ENCODE results near the gene CLDN16.

CLDN16 gene

GRCh38 chr3:190361791-190362190, 26.2 kb upstream of the CLDN16 start:
- ChIA-PET POLR2A (no interaction called here), CTCF (interaction anchor here (0.9 to 2.3 kb wide), 5 partner anchors 9 to 137 kb away, joined by 3 to 8 read pairs (median 3); partner anchors contain the start of gene CLDN1)
- H3K4me3 ChIP-seq (ENCODE audit: low read depth, low read length): no peak overlapping the region

GRCh38 chr3:190362258-190362657, 25.7 kb upstream of the CLDN16 start:
- ChIA-PET POLR2A (no interaction called here), CTCF (interaction anchor here (1.0 to 2.8 kb wide), 3 partner anchors 10 to 40 kb away, joined by 3 to 8 read pairs (median 3); partner anchors contain the start of gene CLDN1)
- no peak for DNase-seq (ENCODE audit: low read depth, low spot score)
- TF ChIP-seq CTCF (IDR thresholded peaks at IDR 0.05; ENCODE audit: insufficient read depth, low read length, missing control alignments): no peak
- no peak overlapping the region for H3K4me3 ChIP-seq (ENCODE audit: low read depth, low read length)

More at GRCh38 chr3:190361791-190362190, 26.2 kb upstream of the CLDN16 start:
- TF ChIP-seq CTCF (IDR thresholded peaks at IDR 0.05; ENCODE audit: insufficient read depth, low read length, missing control alignments): no peak
- no peak for DNase-seq (ENCODE audit: low read depth, low spot score)

GRCh38 chr3:190366133-190366532, 21.8 kb upstream of the CLDN16 start:
- no peak for DNase-seq (ENCODE audit: low read depth, low spot score)
- no peak for TF ChIP-seq CTCF (IDR thresholded peaks at IDR 0.05; ENCODE audit: insufficient read depth, low read length, missing control alignments)
- H3K4me3 ChIP-seq (ENCODE audit: low read depth, low read length): no peak overlapping the region
- CTCF ChIA-PET: interaction anchor here (1.2 to 1.4 kb wide), 3 partner anchors 12 to 44 kb away, joined by 3 to 7 read pairs (median 6); partner anchors contain the start of gene CLDN1
- POLR2A ChIA-PET: no interaction called here

GRCh38 chr3:190368881-190369280, 19.1 kb upstream of the CLDN16 start:
- POLR2A ChIA-PET: no interaction called here
- H3K4me3 ChIP-seq (ENCODE audit: low read depth, low read length): no peak overlapping the region
- CTCF ChIA-PET: no interaction called here
- DNase-seq (ENCODE audit: low read depth, low spot score): no peak
- no peak for TF ChIP-seq CTCF (IDR thresholded peaks at IDR 0.05; ENCODE audit: insufficient read depth, low read length, missing control alignments)

GRCh38 chr3:190369668-190370295, 18.2 kb upstream of the CLDN16 start:
- ChIA-PET POLR2A (no interaction called here), CTCF (interaction anchor here (0.9 to 1.2 kb wide), 2 partner anchors 25 to 47 kb away, joined by 3 read pairs; no protein-coding TSS in a partner anchor)
- TF ChIP-seq CTCF (IDR thresholded peaks at IDR 0.05; ENCODE audit: insufficient read depth, low read length, missing control alignments): no peak
- DNase-seq (ENCODE audit: low read depth, low spot score): no peak
- H3K4me3 ChIP-seq (ENCODE audit: low read depth, low read length): no peak overlapping the region

- H3K4me3 ChIP-seq (ENCODE audit: low read depth, low read length): no peak overlapping the region
- no peak for DNase-seq (ENCODE audit: low read depth, low spot score)
- ChIA-PET CTCF (interaction anchor here (0.9 to 1.2 kb wide), 2 partner anchors 26 to 48 kb away, joined by 3 read pairs; no protein-coding TSS in a partner anchor), POLR2A (no interaction called here)
- no peak for TF ChIP-seq CTCF (IDR thresholded peaks at IDR 0.05; ENCODE audit: insufficient read depth, low read length, missing control alignments)
These were observed 17.6 kb upstream of the CLDN16 start for GRCh38 chr3:190370369-190370768.
